Small intestine (tissue), 7 donors: ENCODE measurements around the gene POU2AF1. TPM values are rescaled to one million over a fixed set of nuclear protein-coding genes. Genes with fewer than 3 reads are reported as not detected.

Experiments
- DNase-seq, 2 donors: peaks; one replicate each; pipeline versions ENCODE4 v3.0.0 to v3.0.0-alpha.2; 2013
- FAIRE-seq: peaks from 2 replicates; lab custom pipeline; 2012; peaks lifted over from hg19 to GRCh38; lab: Jason Lieb, UNC
- H3K27ac ChIP-seq, 3 donors: one replicate each; pipeline ENCODE4 v1.5.1; 2013; ENCODE audit warnings: low read length in 2 of 3, mild to moderate bottlenecking in 2 of 3, control low read depth in 1 of 3, inconsistent platforms in 1 of 3, low read depth in 1 of 3, moderate library complexity in 1 of 3
- H3K27me3 ChIP-seq, 3 donors: one replicate each; pipeline ENCODE4 v1.6.1; 2013; ENCODE audit warnings: low read length in 3 of 3, inconsistent platforms in 1 of 3; ENCODE audit not compliant: control insufficient read depth in 3 of 3, insufficient read depth in 3 of 3
- H3K36me3 ChIP-seq, 3 donors: one replicate each; pipeline ENCODE4 v1.6.1; 2013; ENCODE audit warnings: low read length in 3 of 3, inconsistent platforms in 1 of 3, low read depth in 1 of 3, mild to moderate bottlenecking in 1 of 3, moderate library complexity in 1 of 3; ENCODE audit not compliant: control insufficient read depth in 3 of 3, insufficient read depth in 2 of 3
- H3K4me1 ChIP-seq, 3 donors: one replicate each; pipeline ENCODE4 v1.6.1; 2013; ENCODE audit warnings: low read length in 2 of 3, inconsistent platforms in 1 of 3, low read depth in 1 of 3, mild to moderate bottlenecking in 1 of 3, moderate library complexity in 1 of 3; ENCODE audit not compliant: control insufficient read depth in 3 of 3, insufficient read depth in 2 of 3
- H3K4me3 ChIP-seq, 3 donors: one replicate each; pipeline ENCODE4 v1.5.1; 2013; ENCODE audit warnings: low read length in 3 of 3, control low read depth in 1 of 3, inconsistent platforms in 1 of 3, low read depth in 1 of 3, mild to moderate bottlenecking in 1 of 3, moderate library complexity in 1 of 3
- H3K9me3 ChIP-seq, 2 donors: one replicate each; pipeline ENCODE4 v1.6.1; 2013; ENCODE audit warnings: low read depth in 1 of 2, low read length in 1 of 2; ENCODE audit not compliant: control insufficient read depth in 2 of 2, insufficient read depth in 1 of 2
- WGBS, 3 donors: extraction: QIAGEN DNeasy Blood & Tissue Kit; methylation state at CpG; one replicate each; pipeline ENCODE4 v1.1.7; 2013; 5-methylcytosine and 5-hydroxymethylcytosine counted together
- polyA plus RNA-seq, 4 donors: library from polyadenylated mRNA; stranded (reverse) in 3 of 4; unstranded in 1 of 4; fragments of 200-250 nt in 3 of 4; fragments of 120-200 nt in 1 of 4; gene quantifications; one replicate each; pipeline versions ENCODE4 v1.2.1 to v1.2.3, GENCODE V29; 2013
- donor health status: healthy with polysubstance abuse.
- donor health status: control.
- donor health status: control.
- donor health status: Bipolar disorder and iron deficiency.
- donor health status: healthy.

Gene POU2AF1
- polyA plus RNA-seq, 4 donors: 1.0 to 9.2 (median 3.4) TPM

DNA sequence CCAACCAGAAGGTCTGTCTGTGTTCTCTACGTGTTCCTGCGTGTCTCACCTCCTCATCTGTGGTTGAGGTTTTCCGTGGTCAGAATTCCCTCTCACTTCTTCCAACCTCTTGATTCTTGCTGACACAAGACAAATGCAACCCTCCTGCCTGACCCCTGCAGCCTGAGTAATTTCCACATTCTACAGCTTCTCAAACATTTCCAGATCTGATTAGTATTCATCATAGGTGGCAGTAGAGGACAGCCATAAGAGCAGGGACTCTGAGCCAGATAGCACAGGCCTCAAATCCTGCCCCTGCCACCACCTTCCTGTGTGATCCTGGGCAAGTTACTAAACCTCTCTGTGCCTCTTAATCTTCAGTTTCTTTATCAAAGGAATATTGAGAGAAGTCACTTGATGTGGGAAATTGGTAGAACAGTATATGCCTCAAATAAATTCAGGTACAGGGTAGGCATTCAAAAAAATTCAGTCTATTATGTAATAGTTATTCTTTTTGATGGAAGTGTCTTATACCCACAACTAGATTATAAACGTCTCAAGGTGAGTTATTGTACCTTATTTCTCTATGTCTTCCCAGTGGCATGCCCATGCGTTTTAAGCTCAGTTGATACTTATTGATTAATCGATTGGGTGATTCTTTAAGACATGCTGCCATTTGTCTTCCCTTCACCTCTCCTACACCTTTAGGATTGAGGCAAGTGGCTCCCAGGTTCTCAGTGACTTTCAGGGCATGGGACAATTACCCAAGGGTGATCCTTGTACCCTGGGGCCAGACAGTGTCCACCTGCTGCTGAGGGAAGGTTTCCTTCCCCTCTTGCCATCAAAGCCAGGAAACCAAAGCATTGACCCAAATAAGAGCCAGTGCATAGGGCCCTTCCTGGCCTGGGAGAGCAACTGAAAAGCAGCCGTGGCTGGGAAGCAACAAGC, 19.6 kb downstream of the POU2AF1 start:
- H3K27me3 ChIP-seq: no peaks in the 10 kb centered on the region
- WGBS, 3 donors: 56 to 77% (median 60%) methylated on average over 7 of the region's 7 CpGs
- no peak for FAIRE-seq
- no peak overlapping the region for H3K4me3 ChIP-seq
- no peaks in the 10 kb centered on the region for H3K36me3 ChIP-seq
- peak overlapping the region; percentile 62 to 87 (median 80) for H3K27ac ChIP-seq
- H3K9me3 ChIP-seq: no peaks in the 10 kb centered on the region
- peak in 1 of 2 donors; percentile 36 for DNase-seq
- H3K4me1 ChIP-seq: peaks cover 0 to 69% (median 3%) of the 10 kb centered on the region in 3 donors

DNA sequence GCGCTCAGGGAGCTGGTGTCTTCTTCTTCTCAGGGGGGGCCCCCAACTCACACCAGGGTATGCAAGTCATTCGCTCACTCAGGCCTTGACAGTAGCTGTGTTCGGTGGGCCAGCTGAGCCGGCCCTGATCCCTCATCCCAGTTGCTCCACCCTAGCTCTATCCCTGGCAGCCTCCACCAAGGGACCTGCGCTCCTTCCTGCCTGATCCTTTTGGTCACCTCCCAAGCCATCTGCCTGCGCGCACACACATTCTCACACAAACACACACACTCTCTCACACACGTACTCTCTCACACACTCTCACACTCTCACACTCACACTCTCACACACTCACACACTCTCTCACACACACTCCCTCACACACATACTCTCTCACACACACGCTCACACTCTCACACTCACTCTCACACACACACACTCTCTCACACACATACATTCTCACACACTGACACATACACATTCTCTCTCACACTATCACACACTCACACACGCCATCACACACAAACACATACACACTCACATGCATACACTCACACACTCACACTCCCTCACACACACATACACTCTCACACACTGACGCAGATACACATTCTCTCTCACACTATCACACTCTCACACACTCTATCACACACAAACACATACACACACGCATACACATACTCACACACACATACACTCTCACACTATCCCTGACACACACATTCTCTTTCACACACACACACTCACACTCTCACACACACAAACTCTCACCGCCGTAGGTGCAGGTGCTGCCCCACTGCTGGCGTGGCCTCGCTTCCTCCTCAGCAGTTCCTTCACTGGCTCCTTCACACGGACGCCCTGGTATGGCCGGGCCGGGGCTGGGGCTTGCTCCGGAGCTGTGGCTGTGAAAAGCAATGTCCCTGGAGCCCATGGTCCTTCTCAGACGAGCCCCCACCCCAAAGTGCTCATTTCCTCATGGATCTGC, 20.8 kb downstream of the POU2AF1 start:
- WGBS, 3 donors: 65 to 72% (median 70%) methylated on average over 21 to 22 of the region's 22 CpGs
- Histone ChIP-seq H3K27ac (peak overlapping the region; percentile 24 to 87 (median 45)), H3K27me3 (no peaks in the 10 kb centered on the region), H3K9me3 (no peaks in the 10 kb centered on the region), H3K4me1 (peaks cover 0 to 74% (median 4%) of the 10 kb centered on the region in 3 donors), H3K36me3 (no peaks in the 10 kb centered on the region), H3K4me3 (no peak overlapping the region)
- DNase-seq (no peak), FAIRE-seq (no peak)

DNA sequence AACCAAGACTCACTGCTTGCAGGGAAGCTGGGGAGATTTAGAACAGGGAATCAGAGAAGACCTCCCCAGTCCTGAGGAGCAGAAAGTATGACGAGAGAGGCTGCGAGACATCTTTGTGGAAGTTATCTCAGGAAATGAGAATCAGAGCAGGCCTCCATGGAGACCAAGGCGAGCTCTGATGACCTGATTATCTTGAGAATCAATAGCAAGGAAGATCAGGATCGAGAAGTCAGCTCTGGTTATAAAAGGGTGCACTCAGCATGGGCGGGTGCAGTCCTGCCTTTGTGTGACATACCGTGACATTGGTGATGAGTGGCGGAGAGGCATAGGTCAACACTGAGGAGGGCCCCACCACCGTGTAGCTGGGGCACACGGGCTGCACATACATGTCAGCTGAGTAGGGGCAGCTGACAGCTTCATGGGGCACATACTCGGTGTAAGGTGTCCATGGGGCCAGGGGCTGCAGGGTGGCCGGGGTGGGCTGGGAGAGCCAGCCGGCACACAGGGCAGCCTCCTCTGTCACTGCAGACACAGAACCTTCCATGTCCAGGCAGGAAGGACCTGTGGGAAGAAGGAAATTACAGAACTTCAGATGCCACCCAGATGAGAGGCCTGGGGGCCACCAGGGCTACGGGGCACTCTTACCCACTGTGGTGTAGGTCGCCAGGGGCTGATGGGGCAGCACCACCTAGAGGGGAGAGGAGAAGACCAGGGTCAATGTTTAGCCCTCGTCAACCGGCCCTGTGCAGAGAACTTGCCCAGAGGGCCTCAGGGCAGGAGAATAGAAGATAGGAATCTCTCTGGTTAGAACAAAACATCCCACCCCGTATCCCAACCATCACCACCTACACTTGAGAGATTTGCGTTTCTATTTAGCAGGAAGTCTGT, 21.7 kb downstream of the POU2AF1 start:
- Histone ChIP-seq H3K27me3 (no peaks in the 10 kb centered on the region), H3K36me3 (no peaks in the 10 kb centered on the region), H3K9me3 (no peaks in the 10 kb centered on the region), H3K4me3 (no peak overlapping the region), H3K4me1 (peaks cover 0 to 70% (median 5%) of the 10 kb centered on the region in 3 donors), H3K27ac (peak overlapping the region in 2 of 3 donors; percentile 8 to 44)
- no peak for FAIRE-seq
- 72 to 85% (median 77%) methylated on average over 18 of the region's 18 CpGs for WGBS, 3 donors
- DNase-seq: peak in 1 of 2 donors; percentile 63

DNA sequence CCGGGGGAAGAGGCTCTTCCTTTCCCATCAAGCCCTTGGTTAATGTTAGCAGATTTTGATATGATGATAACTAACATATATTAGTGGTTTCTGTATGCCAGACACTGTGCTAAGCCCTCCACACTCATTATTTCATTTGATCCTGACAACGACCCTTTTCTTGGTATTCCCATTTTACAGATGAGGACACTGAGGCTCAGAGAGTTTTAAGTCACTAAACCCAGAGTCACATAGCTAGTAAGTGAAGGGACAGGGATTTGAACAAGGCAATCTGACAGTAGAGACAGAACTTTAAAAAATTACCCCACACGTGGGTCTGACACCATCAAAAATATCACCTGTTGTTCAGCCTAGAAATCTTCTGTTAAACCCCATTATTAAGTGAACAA, 22.4 kb downstream of the POU2AF1 start:
- peaks cover 0 to 64% (median 5%) of the 10 kb centered on the region in 3 donors for H3K4me1 ChIP-seq
- no peaks in the 10 kb centered on the region for H3K27me3 ChIP-seq
- H3K9me3 ChIP-seq: no peaks in the 10 kb centered on the region
- 64 to 79% (median 71%) methylated on average over 3 of the region's 3 CpGs for WGBS, 3 donors
- DNase-seq: no peak
- no peak overlapping the region for H3K27ac ChIP-seq
- no peak overlapping the region for H3K4me3 ChIP-seq
- FAIRE-seq: no peak
- H3K36me3 ChIP-seq: no peaks in the 10 kb centered on the region

DNA sequence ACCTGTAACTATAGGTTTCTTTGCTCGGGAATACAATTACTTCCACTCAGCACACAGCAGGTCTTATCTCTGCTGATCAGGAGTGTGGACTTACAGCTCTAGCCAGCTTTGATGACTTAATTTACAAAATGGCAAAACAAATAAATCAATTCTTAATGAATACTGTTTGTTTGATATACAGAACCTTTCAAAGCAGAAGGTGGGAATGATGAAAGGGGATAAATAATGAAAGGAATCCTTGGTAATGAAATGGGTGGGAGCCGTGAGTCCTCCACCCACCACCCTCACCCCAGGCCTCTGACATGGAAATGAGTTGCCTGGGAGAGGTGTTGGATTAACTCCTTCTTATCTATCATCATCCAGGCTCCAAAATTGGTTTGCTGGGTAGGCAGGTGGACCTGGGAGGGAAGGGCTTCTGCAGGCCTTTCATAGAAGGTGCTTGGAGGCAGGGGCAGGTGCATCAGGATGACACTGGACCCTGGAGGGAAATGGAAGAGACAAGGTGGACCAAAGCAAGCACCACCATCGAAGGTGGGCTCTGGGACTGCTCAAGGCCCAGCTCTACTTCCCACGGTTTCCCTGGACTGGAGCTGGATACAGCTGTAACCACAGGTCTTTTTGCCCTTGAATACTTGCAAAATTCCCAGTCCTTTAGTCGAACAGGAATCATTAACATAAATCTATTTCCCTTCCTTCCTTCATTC, 23.0 kb downstream of the POU2AF1 start:
- DNase-seq (no peak), FAIRE-seq (no peak)
- H3K36me3 ChIP-seq: no peaks in the 10 kb centered on the region
- H3K4me3 ChIP-seq: no peak overlapping the region
- no peak overlapping the region for H3K27ac ChIP-seq
- H3K9me3 ChIP-seq: no peaks in the 10 kb centered on the region
- H3K27me3 ChIP-seq: no peaks in the 10 kb centered on the region
- peaks cover 0 to 59% (median 4%) of the 10 kb centered on the region in 3 donors for H3K4me1 ChIP-seq
- WGBS, 3 donors: 51 to 64% (median 51%) methylated on average over 5 of the region's 5 CpGs

DNA sequence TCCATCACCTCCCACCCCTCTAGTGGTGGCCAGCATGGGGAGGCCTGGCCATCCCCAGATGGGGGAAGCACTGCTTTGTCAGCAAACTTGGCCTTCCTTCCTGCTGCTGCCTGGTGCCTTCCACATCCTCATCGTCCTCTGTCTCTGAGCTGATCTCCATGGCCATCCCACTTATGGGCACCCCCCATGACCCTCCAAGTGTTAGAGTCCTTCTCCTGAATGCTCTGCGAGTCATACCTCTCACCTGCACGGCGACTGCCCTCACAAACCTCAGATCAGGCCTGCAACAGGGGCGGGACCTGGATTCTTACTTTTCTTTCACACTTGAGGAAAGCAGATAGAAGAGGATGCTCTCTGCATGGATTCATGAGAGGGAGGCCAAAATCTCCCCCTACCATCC, 24.0 kb downstream of the POU2AF1 start:
- FAIRE-seq: no peak

DNA sequence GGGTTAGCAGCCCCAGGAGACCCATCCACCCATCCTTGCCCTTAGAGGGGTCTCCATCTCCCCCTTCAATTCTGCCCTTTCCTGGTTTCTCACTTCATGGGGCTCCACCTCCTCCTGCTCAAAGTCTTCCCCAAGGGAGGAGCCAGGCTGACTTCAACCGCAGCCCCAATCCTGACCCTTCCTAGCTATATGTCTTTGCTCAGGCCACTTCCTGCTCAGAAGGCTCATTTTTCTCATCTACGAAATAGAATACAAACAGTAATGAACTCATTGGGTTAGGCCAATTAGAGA, 24.5 kb downstream of the POU2AF1 start:
- no peak for DNase-seq
- WGBS, 3 donors: 88 to 93% (median 89%) methylated on average over 2 of the region's 2 CpGs
- no peak overlapping the region for H3K27ac ChIP-seq
- H3K4me3 ChIP-seq: no peak overlapping the region
- no peak for FAIRE-seq
- no peaks in the 10 kb centered on the region for H3K9me3 ChIP-seq
- peaks cover 0 to 46% (median 2%) of the 10 kb centered on the region in 3 donors for H3K4me1 ChIP-seq
- no peaks in the 10 kb centered on the region for H3K36me3 ChIP-seq
- H3K27me3 ChIP-seq: no peaks in the 10 kb centered on the region

More for the DNA sequence above, 24.0 kb downstream of the POU2AF1 start:
- H3K4me3 ChIP-seq: no peak overlapping the region
- no peaks in the 10 kb centered on the region for H3K9me3 ChIP-seq
- DNase-seq: no peak
- H3K4me1 ChIP-seq: peaks cover 0 to 52% (median 2%) of the 10 kb centered on the region in 3 donors
- 82 to 90% (median 86%) methylated on average over 5 of the region's 5 CpGs for WGBS, 3 donors
- H3K27ac ChIP-seq: no peak overlapping the region
- no peaks in the 10 kb centered on the region for H3K27me3 ChIP-seq
- no peaks in the 10 kb centered on the region for H3K36me3 ChIP-seq
